HCT116 (cell line): ENCODE results near the gene PMF1. TPM values are rescaled to one million over a fixed set of nuclear protein-coding genes. Genes with fewer than 3 reads are reported as not detected.
"Not testable (repeated sequence)": the region's sequence is repeated elsewhere in the genome, so short reads cannot be mapped to it uniquely, and the experiment has no call there.

Source experiments
- ATAC-seq: fragments of 200-7000 bp; cut with Tn5 transposase; 2 replicates; pipeline ENCODE4 v1.9.1; 2020; ENCODE audit warnings: mild to moderate bottlenecking, moderate library complexity
- BruUV-seq: library from RNA; stranded (reverse); fragments of 400-500 nt; replicated peaks from 2 replicates; lab custom pipeline; 2021; lab: Mats Ljungman, UMichigan
- CTCF ChIA-PET: fragments of 300-600 bp; sonication (Branson Sonifier 250); formaldehyde crosslinking; loops from one replicate; lab custom pipeline; 2021; ENCODE audit warnings: antibody characterized with exemption; lab: Charles Lee
- POLR2A ChIA-PET: fragments of 300-600, 350-600 bp; sonication (Branson Sonifier 250); formaldehyde crosslinking; loops from one replicate; lab custom pipeline; 2021; ENCODE audit warnings: antibody characterized with exemption; lab: Charles Lee
- RAD21 ChIA-PET, 2 experiments: fragments of 300-600 bp; sonication (Branson Sonifier 250); formaldehyde crosslinking; loops; one replicate each; lab custom pipeline; 2023; ENCODE audit warnings: low total read pairs in 2 of 2; ENCODE audit not compliant: uncharacterized antibody in 2 of 2, unreplicated experiment in 2 of 2, low non-redundant PET in 1 of 2; lab: Charles Lee
- DNase-seq: peaks from one replicate; pipeline ENCODE4 v3.0.0-alpha.2; 2010; ENCODE audit warnings: low read depth, low spot score
- H2AFZ ChIP-seq: fragments of 200-600 bp; shearing (Covaris generic), sonication (generic); 2 replicates; pipeline ENCODE4 v1.6.1; 2017; ENCODE audit warnings: low read depth, mixed run types, mixed read lengths, antibody characterized with exemption, low read length; ENCODE audit not compliant: poor library complexity, severe bottlenecking
- H3K27ac ChIP-seq: 2 replicates; pipeline ENCODE4 v1.5.1; 2012; ENCODE audit warnings: low read depth, low read length
- H3K27me3 ChIP-seq: fragments of 200-600 bp; sonication (generic); 2 replicates; pipeline ENCODE4 v1.6.1; 2016; ENCODE audit warnings: mixed run types, low read length, mixed read lengths; ENCODE audit not compliant: insufficient read depth
- H3K36me3 ChIP-seq, 2 experiments: fragments of 200-500 bp in 1 of 2; fragments of 200-600 bp in 1 of 2; sonication (Bioruptor generic) in 1 of 2; sonication (generic) in 1 of 2; 2 replicates each; pipeline versions ENCODE4 v1.5.1 to v1.6.1; 2014 to 2016; ENCODE audit warnings: low read length in 2 of 2, inconsistent platforms in 1 of 2, mixed read lengths in 1 of 2, mixed run types in 1 of 2; ENCODE audit not compliant: insufficient read depth in 2 of 2, control insufficient read depth in 1 of 2
- H3K4me1 ChIP-seq, 2 experiments: fragments of 200-600 bp in 1 of 2; sonication (generic) in 1 of 2; 2 replicates each; pipeline versions ENCODE4 v1.5.1 to v1.6.1; 2012 to 2017; ENCODE audit warnings: low read length in 2 of 2, inconsistent platforms in 1 of 2, mild to moderate bottlenecking in 1 of 2, mixed read lengths in 1 of 2, mixed run types in 1 of 2, moderate library complexity in 1 of 2; ENCODE audit not compliant: insufficient read depth in 2 of 2, control insufficient read depth in 1 of 2
- H3K4me2 ChIP-seq: fragments of 200-600 bp; sonication (generic); 2 replicates; pipeline ENCODE4 v1.6.1; 2017; ENCODE audit warnings: mixed run types, low read length, mixed read lengths
- H3K4me3 ChIP-seq, 2 experiments: fragments of 200-600 bp in 1 of 2; sonication (generic) in 1 of 2; replicated peaks in 1 of 2; 2 replicates each; pipeline ENCODE4 v1.5.1; 2011 to 2016; ENCODE audit warnings: low read length in 2 of 2, control low read depth in 1 of 2, low read depth in 1 of 2, mild to moderate bottlenecking in 1 of 2, mixed read lengths in 1 of 2, mixed run types in 1 of 2
- H3K79me2 ChIP-seq: fragments of 200-600 bp; sonication (generic); 2 replicates; pipeline ENCODE4 v1.6.1; 2017; ENCODE audit warnings: mild to moderate bottlenecking, mixed run types, low read length, moderate library complexity, mixed read lengths; ENCODE audit not compliant: insufficient read depth
- H3K9ac ChIP-seq: fragments of 200-600 bp; sonication (generic); 2 replicates; pipeline ENCODE4 v1.6.1; 2016; ENCODE audit warnings: low read length, mixed read lengths
- H3K9me2 ChIP-seq: fragments of 200-600 bp; sonication (generic), shearing (Covaris generic); 2 replicates; pipeline ENCODE4 v1.6.1; 2017; ENCODE audit warnings: mixed run types, mild to moderate bottlenecking, moderate library complexity; ENCODE audit not compliant: insufficient read depth
- H3K9me3 ChIP-seq, 2 experiments: fragments of 200-500 bp in 1 of 2; fragments of 200-600 bp in 1 of 2; sonication (Bioruptor generic) in 1 of 2; sonication (generic) in 1 of 2; 2 replicates each; pipeline ENCODE4 v1.6.1; 2014 to 2017; ENCODE audit warnings: low read length in 2 of 2, mixed read lengths in 2 of 2, inconsistent platforms in 1 of 2, low read depth in 1 of 2, mild to moderate bottlenecking in 1 of 2, mixed run types in 1 of 2, moderate library complexity in 1 of 2; ENCODE audit not compliant: control insufficient read depth in 1 of 2, insufficient read depth in 1 of 2
- H4K20me1 ChIP-seq: fragments of 200-600 bp; sonication (generic), shearing (Covaris generic); 2 replicates; pipeline ENCODE4 v1.6.1; 2017; ENCODE audit warnings: mixed run types, mild to moderate bottlenecking, moderate library complexity; ENCODE audit not compliant: insufficient read depth
- CEBPB ChIP-seq: IDR thresholded peaks from 2 replicates; pipeline ENCODE4 v1.6.1; 2012; ENCODE audit warnings: low read depth
- intact Hi-C: fragments of 100-400 bp; cut with micrococcal nuclease; formaldehyde crosslinking; loops from 2 replicates; pipeline ENCODE4 v1.10.0; 2022
- total RNA-seq: library from RNA; stranded (reverse); gene quantifications from one replicate; pipeline ENCODE4 v1.2.1, GENCODE V29; 2021; ENCODE audit not compliant: unreplicated experiment

PMF1 gene
- total RNA-seq, 1 experiment from 2014 or later = 52.6 TPM

GRCh38 chr1:156182010-156182779, 30.6 kb upstream of the PMF1 start:
- H3K79me2 ChIP-seq, H4K20me1 ChIP-seq, ATAC-seq, H3K9me2 ChIP-seq, CTCF ChIA-PET, H3K27ac ChIP-seq, H3K9me3 ChIP-seq, H3K4me2 ChIP-seq, H3K9ac ChIP-seq, intact Hi-C loops, H2AFZ ChIP-seq, POLR2A ChIA-PET, H3K27me3 ChIP-seq, H3K4me3 ChIP-seq, H3K4me1 ChIP-seq, BruUV-seq, RAD21 ChIA-PET, H3K36me3 ChIP-seq, DNase-seq: not testable (repeated sequence)

GRCh38 chr1:156186347-156187177, 26.2 kb upstream of the PMF1 start:
- CTCF ChIA-PET = not testable (repeated sequence)

DNA sequence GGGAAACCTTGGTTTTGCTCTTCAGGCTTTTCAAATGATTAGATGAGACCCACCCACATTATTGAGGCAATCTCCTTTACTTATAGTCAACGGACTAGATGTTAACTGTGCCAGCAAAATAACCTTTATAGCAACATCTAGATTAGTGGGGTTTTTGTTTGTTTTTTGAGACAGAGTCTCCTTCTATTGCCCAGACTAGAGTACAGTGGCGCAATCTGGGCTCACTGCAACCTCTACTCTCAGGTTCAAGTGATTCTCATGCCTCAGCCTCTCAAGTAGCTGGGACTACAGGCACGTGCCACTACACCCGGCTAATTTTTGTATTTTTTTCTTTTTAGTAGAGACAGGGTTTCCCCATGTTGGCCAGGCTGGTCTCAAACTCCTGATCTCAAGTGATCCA, 22.5 kb upstream of the PMF1 start:
- H4K20me1 ChIP-seq, POLR2A ChIA-PET, H3K9ac ChIP-seq, H3K4me2 ChIP-seq, intact Hi-C loops, ATAC-seq, BruUV-seq, CTCF ChIA-PET, H2AFZ ChIP-seq, RAD21 ChIA-PET, H3K27ac ChIP-seq, H3K36me3 ChIP-seq, H3K4me3 ChIP-seq, H3K9me2 ChIP-seq, DNase-seq, H3K27me3 ChIP-seq, H3K9me3 ChIP-seq: not testable (repeated sequence)
- peaks cover 8 to 14% of the 10 kb centered on the region in 2 experiments for H3K4me1 ChIP-seq
- peaks cover 11% of the 10 kb centered on the region for H3K79me2 ChIP-seq

More at GRCh38 chr1:156186347-156187177, 26.2 kb upstream of the PMF1 start:
- H3K27ac ChIP-seq, H3K9me2 ChIP-seq, DNase-seq, H3K4me3 ChIP-seq, RAD21 ChIA-PET, BruUV-seq: not testable (repeated sequence)
- TF ChIP-seq CEBPB = peak; percentile 26; the same call in 1 of the 2 replicates
- TF ChIP-seq, all 23 proteins: peak for 1; not testable (repeated sequence) for 22
- ATAC-seq, H3K9me3 ChIP-seq, POLR2A ChIA-PET, intact Hi-C loops, H2AFZ ChIP-seq, H3K36me3 ChIP-seq, H3K4me1 ChIP-seq, H3K27me3 ChIP-seq, H3K9ac ChIP-seq, H3K79me2 ChIP-seq, H3K4me2 ChIP-seq, H4K20me1 ChIP-seq: not testable (repeated sequence)
